Thoracic aorta (tissue), 2 donors: Measurements from ENCODE around the gene SFXN3. TPM values are rescaled to one million over a fixed set of nuclear protein-coding genes. Genes with fewer than 3 reads are reported as not detected.
A peak's percentile ranks its signal among the peaks of the same experiment; 100 is the strongest.
"Not testable (repeated sequence)": the region's sequence is repeated elsewhere in the genome, so short reads cannot be mapped to it uniquely, and the experiment has no call there.

ENCODE experiments used
- ATAC-seq: fragments of 150-250 bp; one replicate; pipeline ENCODE4 v1.8.0; 2017; ENCODE audit warnings: low read depth; ENCODE audit not compliant: insufficient number of reproducible peaks, low FRiP score
- DNase-seq: peaks from one replicate; pipeline ENCODE4 v3.0.0-alpha.2; 2020; ENCODE audit warnings: low spot score
- H3K27ac ChIP-seq, 2 donors: fragments of 200-600 bp; sonication (generic); 1 replicate in 1 of 2; 2 replicates in 1 of 2; pipeline ENCODE4 v1.5.1; 2016; ENCODE audit warnings: mild to moderate bottlenecking in 2 of 2, moderate library complexity in 2 of 2
- H3K27me3 ChIP-seq: fragments of 200-600 bp; sonication (generic); replicated peaks from 2 replicates; pipeline ENCODE4 v1.6.0; 2016; ENCODE audit warnings: mild to moderate bottlenecking; ENCODE audit not compliant: insufficient read depth
- H3K36me3 ChIP-seq: fragments of 200-600 bp; sonication (generic); one replicate; pipeline ENCODE4 v1.5.1; 2016
- H3K4me1 ChIP-seq, 2 donors: fragments of 200-600 bp; sonication (generic); 1 replicate in 1 of 2; 2 replicates in 1 of 2; pipeline versions ENCODE4 v1.5.1 to v1.6.0; 2016; ENCODE audit warnings: low read depth in 2 of 2, mild to moderate bottlenecking in 1 of 2; ENCODE audit not compliant: control insufficient read depth in 1 of 2
- H3K4me3 ChIP-seq: fragments of 200-600 bp; sonication (generic); 2 replicates; pipeline ENCODE4 v1.5.1; 2016; ENCODE audit warnings: mild to moderate bottlenecking
- H3K9me3 ChIP-seq: fragments of 200-600 bp; sonication (generic); 2 replicates; pipeline ENCODE4 v1.5.1; 2016
- CTCF ChIP-seq: fragments of 200-600 bp; sonication (generic); IDR thresholded peaks from one replicate; pipeline ENCODE4 v1.5.1; 2019; ENCODE audit warnings: antibody characterized with exemption
- total RNA-seq, 2 donors: library from RNA; depleted of rRNA; stranded (reverse); fragments of >200 nt; gene quantifications; one replicate each; pipeline versions ENCODE4 v1.1.0 to v1.2.3, GENCODE V29; 2016

SFXN3 gene
- total RNA-seq, 2 donors from 2014 or later, result 136 to 206 TPM

- ATAC-seq, result no peak
- H3K4me3 ChIP-seq, result peak overlapping the region; percentile 82
- H3K27me3 ChIP-seq, result no peaks in the 10 kb centered on the region
- H3K36me3 ChIP-seq, result peaks cover 38% of the 10 kb centered on the region
- no peak for TF ChIP-seq CTCF
- DNase-seq, result no peak
- H3K27ac ChIP-seq, result peak overlapping the region; percentile 99 to 100
- peaks cover 8 to 25% of the 10 kb centered on the region in 2 donors for H3K4me1 ChIP-seq
- H3K9me3 ChIP-seq, result no peaks in the 10 kb centered on the region
These were observed 2.2 kb downstream of the SFXN3 start for GRCh38 chr10:101033276-101033675.

- H3K27ac ChIP-seq, DNase-seq, H3K9me3 ChIP-seq, H3K27me3 ChIP-seq, H3K4me3 ChIP-seq, ATAC-seq: not testable (repeated sequence)
- H3K36me3 ChIP-seq, result peaks cover 46% of the 10 kb centered on the region
- H3K4me1 ChIP-seq, result peaks cover 8 to 25% of the 10 kb centered on the region in 2 donors
These were observed 3.4 kb downstream of the SFXN3 start for GRCh38 chr10:101034404-101034803.

GRCh38 chr10:101035314-101035713, 4.3 kb downstream of the SFXN3 start:
- Histone ChIP-seq H3K4me1 (peaks cover 8 to 24% of the 10 kb centered on the region in 2 donors), H3K4me3 (no peak overlapping the region), H3K27me3 (no peaks in the 10 kb centered on the region), H3K27ac (no peak overlapping the region), H3K9me3 (no peaks in the 10 kb centered on the region), H3K36me3 (peaks cover 50% of the 10 kb centered on the region)
- no peak for ATAC-seq
- no peak for DNase-seq
- no peak for TF ChIP-seq CTCF

- no peak for TF ChIP-seq CTCF
- H3K27ac ChIP-seq, result no peak overlapping the region
- ATAC-seq (no peak), DNase-seq (no peak)
- peaks cover 50% of the 10 kb centered on the region for H3K36me3 ChIP-seq
- H3K4me3 ChIP-seq, result no peak overlapping the region
- H3K27me3 ChIP-seq, result no peaks in the 10 kb centered on the region
- H3K9me3 ChIP-seq, result no peaks in the 10 kb centered on the region
- H3K4me1 ChIP-seq, result peaks cover 8 to 18% of the 10 kb centered on the region in 2 donors
These were observed 5.1 kb downstream of the SFXN3 start for GRCh38 chr10:101035916-101036702.

GRCh38 chr10:101036726-101037125, 5.7 kb downstream of the SFXN3 start:
- H3K4me3 ChIP-seq, result no peak overlapping the region
- peaks cover 8 to 21% of the 10 kb centered on the region in 2 donors for H3K4me1 ChIP-seq
- H3K27ac ChIP-seq, result no peak overlapping the region
- no peak for TF ChIP-seq CTCF
- no peak for DNase-seq
- H3K36me3 ChIP-seq, result peaks cover 50% of the 10 kb centered on the region
- no peak for ATAC-seq
- no peaks in the 10 kb centered on the region for H3K9me3 ChIP-seq
- no peaks in the 10 kb centered on the region for H3K27me3 ChIP-seq

GRCh38 chr10:101038484-101038883, 7.5 kb downstream of the SFXN3 start:
- no peak for TF ChIP-seq CTCF
- peaks cover 8 to 25% of the 10 kb centered on the region in 2 donors for H3K4me1 ChIP-seq
- no peaks in the 10 kb centered on the region for H3K9me3 ChIP-seq
- H3K36me3 ChIP-seq, result peaks cover 50% of the 10 kb centered on the region
- no peak overlapping the region for H3K27ac ChIP-seq
- no peak for ATAC-seq
- no peak overlapping the region for H3K4me3 ChIP-seq
- no peaks in the 10 kb centered on the region for H3K27me3 ChIP-seq
- no peak for DNase-seq
